SU-DHL-6 (cell line): Measurements from ENCODE around the gene THAP7.

Experiments used
- H2AFZ ChIP-seq: fragments of 200-600 bp; sonication (generic); 2 replicates; pipeline ENCODE4 v1.6.1; 2014; ENCODE audit warnings: low read depth, mild to moderate bottlenecking, moderate library complexity, mixed read lengths, antibody characterized with exemption, low read length; ENCODE audit not compliant: severe bottlenecking
- H3F3A ChIP-seq: fragments of 200-600 bp; shearing (Covaris generic); 2 replicates; pipeline ENCODE4 v1.6.0; 2016; ENCODE audit warnings: antibody characterized with exemption, mild to moderate bottlenecking; ENCODE audit not compliant: insufficient read depth
- H3K27ac ChIP-seq: fragments of 200-600 bp; sonication (generic); 2 replicates; pipeline ENCODE4 v1.5.1; 2016; ENCODE audit warnings: low read depth, mild to moderate bottlenecking, low read length, moderate library complexity, mixed read lengths
- H3K27me3 ChIP-seq: fragments of 200-600 bp; sonication (generic), shearing (Covaris generic); 2 replicates; pipeline ENCODE4 v1.6.0; 2014; ENCODE audit warnings: mild to moderate bottlenecking, low read length
- H3K36me3 ChIP-seq: fragments of 200-600 bp; sonication (generic); 2 replicates; pipeline ENCODE4 v1.6.1; 2014; ENCODE audit warnings: mild to moderate bottlenecking, low read length, mixed read lengths
- H3K4me2 ChIP-seq: fragments of 300-600, 200-600 bp; shearing (Covaris generic), sonication (generic); 2 replicates; pipeline ENCODE4 v1.6.0; 2014; ENCODE audit warnings: low read length, low read depth, mild to moderate bottlenecking; ENCODE audit not compliant: poor library complexity, severe bottlenecking
- H3K4me3 ChIP-seq: fragments of 200-600 bp; sonication (generic); 2 replicates; pipeline ENCODE4 v1.5.1; 2014; ENCODE audit warnings: antibody characterized with exemption, low read length, mild to moderate bottlenecking, mixed read lengths; ENCODE audit not compliant: insufficient read depth, poor library complexity, severe bottlenecking
- H3K79me2 ChIP-seq: fragments of 200-600 bp; sonication (generic); 2 replicates; pipeline ENCODE4 v1.6.1; 2014; ENCODE audit warnings: mild to moderate bottlenecking, low read length, moderate library complexity; ENCODE audit not compliant: insufficient read depth
- H3K9ac ChIP-seq: fragments of 200-600 bp; sonication (generic); 2 replicates; pipeline ENCODE4 v1.7.0; 2014; ENCODE audit warnings: mild to moderate bottlenecking, low read length
- H3K9me2 ChIP-seq: fragments of 200-600 bp; sonication (generic); replicated peaks from 2 replicates; pipeline ENCODE4 v1.6.1; 2014; ENCODE audit warnings: low read length; ENCODE audit not compliant: insufficient read depth
- H3K9me3 ChIP-seq: fragments of 200-600 bp; sonication (generic); 2 replicates; pipeline ENCODE4 v1.6.1; 2014; ENCODE audit warnings: low read length, mixed read lengths; ENCODE audit not compliant: insufficient read depth
- H4K20me1 ChIP-seq: fragments of 200-600 bp; sonication (generic); 2 replicates; pipeline ENCODE4 v1.6.1; 2014; ENCODE audit warnings: low read depth, mild to moderate bottlenecking, antibody characterized with exemption, low read length, moderate library complexity, mixed read lengths
- CTCF ChIP-seq: fragments of 200-600 bp; sonication (generic); IDR thresholded peaks from one replicate; pipeline ENCODE4 v1.5.1; 2017; ENCODE audit warnings: antibody characterized with exemption, mild to moderate bottlenecking, low read length, moderate library complexity; ENCODE audit not compliant: insufficient read depth, poor library complexity, severe bottlenecking
- EZH2phosphoT487 ChIP-seq: fragments of 200-600 bp; sonication (generic), shearing (Covaris generic); conservative IDR thresholded peaks from 2 replicates; pipeline ENCODE4 v1.6.1; 2018; ENCODE audit warnings: mild to moderate bottlenecking, antibody characterized with exemption, low read length, moderate library complexity, mixed read lengths

Gene THAP7

GRCh38 chr22:20978419-20978818 is 23.5 kb downstream of the THAP7 start:
- no peaks in the 10 kb centered on the region for H3K79me2 ChIP-seq
- H3F3A ChIP-seq: no peaks in the 10 kb centered on the region
- no peaks in the 10 kb centered on the region for H3K9me2 ChIP-seq
- TF ChIP-seq EZH2phosphoT487 (no peak), CTCF (no peak)
- H3K4me2 ChIP-seq: no peak overlapping the region
- no peaks in the 10 kb centered on the region for H4K20me1 ChIP-seq
- H3K27ac ChIP-seq: no peak overlapping the region
- no peak overlapping the region for H3K9ac ChIP-seq
- H3K4me3 ChIP-seq: no peak overlapping the region
- no peaks in the 10 kb centered on the region for H3K36me3 ChIP-seq
- H3K9me3 ChIP-seq: no peaks in the 10 kb centered on the region
- no peaks in the 10 kb centered on the region for H3K27me3 ChIP-seq
- H2AFZ ChIP-seq: no peak overlapping the region

- Histone ChIP-seq H3K9me3 (no peaks in the 10 kb centered on the region), H2AFZ (no peak overlapping the region), H3K36me3 (no peaks in the 10 kb centered on the region), H3K79me2 (no peaks in the 10 kb centered on the region), H4K20me1 (no peaks in the 10 kb centered on the region), H3K27ac (no peak overlapping the region), H3K4me2 (no peak overlapping the region), H3K9ac (no peak overlapping the region), H3K4me3 (no peak overlapping the region), H3K27me3 (no peaks in the 10 kb centered on the region), H3K9me2 (no peaks in the 10 kb centered on the region), H3F3A (no peaks in the 10 kb centered on the region)
- TF ChIP-seq CTCF: no peak
- TF ChIP-seq EZH2phosphoT487: no peak
These were observed 24.3 kb downstream of the THAP7 start for GRCh38 chr22:20977516-20978170.

- Histone ChIP-seq H3K4me3 (no peak overlapping the region), H3K9me2 (no peaks in the 10 kb centered on the region), H2AFZ (no peak overlapping the region), H3K27me3 (no peaks in the 10 kb centered on the region), H4K20me1 (no peaks in the 10 kb centered on the region), H3K9me3 (no peaks in the 10 kb centered on the region), H3K4me2 (no peak overlapping the region), H3F3A (no peaks in the 10 kb centered on the region), H3K79me2 (no peaks in the 10 kb centered on the region), H3K9ac (no peak overlapping the region), H3K27ac (no peak overlapping the region), H3K36me3 (no peaks in the 10 kb centered on the region)
- TF ChIP-seq EZH2phosphoT487: no peak
- TF ChIP-seq CTCF: no peak
These were observed 24.9 kb downstream of the THAP7 start for GRCh38 chr22:20977019-20977418.
